Activated CD4-positive, alpha-beta T cell treated with anti-CD3 and anti-CD28 coated beads, Interleukin-10, Interleukin-2, amounts not matched to agents 100 ng/mL and 50 ng/mL, durations not matched to agents 16 hours and 8 hours (primary cell): ENCODE measurements around the gene NEU2.
"Not testable (repeated sequence)": the region's sequence is repeated elsewhere in the genome, so short reads cannot be mapped to it uniquely, and the experiment has no call there.

Source experiments
- DNase-seq: peaks from one replicate; pipeline ENCODE4 v3.0.0-alpha.2; 2020

The NEU2 gene

DNA sequence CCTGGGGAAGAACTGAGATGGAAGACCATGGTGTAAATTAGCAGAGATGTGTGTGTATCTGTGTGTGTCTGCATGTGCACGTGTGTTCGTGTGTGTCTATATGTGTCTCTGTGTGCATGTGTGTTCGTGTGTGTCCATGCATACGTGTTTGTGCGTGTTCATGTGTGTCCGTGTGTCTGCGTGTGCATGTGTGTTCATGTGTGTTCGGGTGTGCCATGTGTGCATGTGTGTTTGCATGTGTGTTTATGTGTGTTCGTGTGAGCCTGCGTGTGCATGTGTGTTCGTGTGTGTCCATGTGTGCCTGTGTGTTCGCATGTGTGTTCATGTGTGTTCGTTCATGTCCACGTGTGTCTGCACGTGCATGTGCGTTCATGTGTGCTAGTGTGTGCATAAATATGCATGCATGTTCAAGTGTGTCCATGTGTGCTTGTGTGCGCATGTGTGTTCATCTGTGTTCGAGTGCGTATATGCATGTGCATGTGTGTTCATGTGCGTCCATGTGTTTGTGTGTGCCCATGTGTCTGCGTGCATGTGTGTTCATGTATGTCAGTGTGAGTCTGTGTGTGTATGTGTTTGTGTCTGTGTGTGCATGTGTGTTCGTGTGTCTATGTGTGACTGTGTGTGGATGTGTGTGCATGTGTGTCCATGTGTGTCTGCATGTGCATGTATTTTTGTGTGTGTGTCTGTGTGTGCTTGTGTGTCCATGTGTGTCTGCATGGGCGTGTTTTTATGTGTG, 3.1 kb downstream of the NEU2 start:
- DNase-seq, result no peak

GRCh38 chr2:233036162-233036838, 3.8 kb downstream of the NEU2 start:
- DNase-seq, result no peak

DNA sequence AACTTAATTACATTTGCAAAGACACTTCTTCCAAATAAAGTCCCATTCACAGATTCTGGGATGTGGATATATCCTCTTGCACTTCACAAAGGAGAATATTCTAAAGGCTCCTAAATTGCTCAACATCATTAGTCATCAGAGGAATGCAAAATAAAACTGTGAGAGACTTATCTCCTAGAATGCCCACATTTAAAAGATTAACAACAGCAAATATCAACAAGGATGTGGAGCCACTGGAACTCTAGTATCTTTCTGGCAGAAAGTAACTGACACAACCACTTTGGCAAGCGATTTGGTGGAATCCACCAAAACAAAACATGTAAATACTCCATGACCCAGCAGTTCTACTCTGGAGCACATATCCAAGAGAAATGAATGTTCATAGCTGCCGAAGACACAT, 4.6 kb downstream of the NEU2 start:
- no peak for DNase-seq

DNA sequence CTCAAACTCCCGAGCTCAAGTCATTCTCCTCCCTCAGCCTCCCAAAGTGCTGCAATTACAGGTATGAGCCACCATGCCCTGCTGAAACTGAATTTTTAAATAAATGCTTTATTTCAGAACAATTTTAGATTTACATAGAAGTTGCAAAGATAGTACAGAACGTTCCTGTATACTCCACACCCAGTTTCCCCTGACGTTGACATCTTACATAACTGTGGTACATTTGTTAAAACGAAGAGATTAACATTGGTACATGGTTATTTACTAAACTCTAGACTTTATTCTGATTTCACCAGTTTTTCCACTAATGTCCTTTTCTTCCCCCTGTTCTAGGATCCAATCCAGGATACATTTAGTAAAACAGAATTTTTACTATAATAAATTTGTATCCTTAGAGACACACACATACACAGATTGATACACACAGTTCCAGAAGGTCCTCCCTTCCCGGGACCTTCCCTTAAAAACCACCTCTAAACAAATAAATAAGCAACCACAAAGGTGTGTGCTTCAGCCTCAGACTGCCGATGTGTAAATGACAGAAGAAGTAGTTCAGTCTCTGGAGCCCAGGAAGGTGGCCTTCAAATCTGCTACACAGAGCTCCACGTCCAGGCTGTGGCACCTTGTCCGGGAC, 6.9 kb downstream of the NEU2 start:
- no peak for DNase-seq

DNA sequence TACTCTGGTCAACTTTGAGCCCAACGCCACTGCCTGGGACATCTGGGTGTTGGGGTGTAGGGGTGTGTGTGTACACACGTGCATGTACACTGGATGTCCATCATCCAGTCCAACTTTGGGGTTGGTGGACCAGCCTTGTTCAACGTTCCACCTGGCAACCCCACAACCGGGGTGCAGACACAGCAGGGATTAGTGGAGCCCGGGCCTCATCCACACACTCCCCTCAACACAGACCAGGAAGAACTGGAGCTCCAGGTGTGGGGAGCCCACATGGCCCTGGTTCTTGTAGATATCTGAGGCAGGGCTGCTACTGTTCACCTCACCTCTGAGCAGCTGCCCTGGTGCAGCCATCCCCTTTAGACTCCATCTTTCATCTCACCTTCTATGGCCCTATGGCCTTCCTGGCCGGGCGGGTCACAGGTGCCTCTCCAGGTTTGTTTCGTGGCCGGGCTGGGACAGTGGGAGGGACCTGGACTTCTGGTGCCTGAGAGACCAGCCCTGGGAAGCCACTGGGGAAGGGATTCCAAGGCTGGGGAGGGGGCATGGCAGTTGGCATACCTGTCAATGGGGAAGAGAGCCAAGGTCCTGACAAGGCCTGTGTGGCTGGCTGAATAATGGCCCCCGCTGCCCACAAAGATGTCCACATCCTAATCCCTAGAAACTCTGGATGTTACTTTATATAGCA, 7.5 kb downstream of the NEU2 start:
- DNase-seq, result no peak

DNA sequence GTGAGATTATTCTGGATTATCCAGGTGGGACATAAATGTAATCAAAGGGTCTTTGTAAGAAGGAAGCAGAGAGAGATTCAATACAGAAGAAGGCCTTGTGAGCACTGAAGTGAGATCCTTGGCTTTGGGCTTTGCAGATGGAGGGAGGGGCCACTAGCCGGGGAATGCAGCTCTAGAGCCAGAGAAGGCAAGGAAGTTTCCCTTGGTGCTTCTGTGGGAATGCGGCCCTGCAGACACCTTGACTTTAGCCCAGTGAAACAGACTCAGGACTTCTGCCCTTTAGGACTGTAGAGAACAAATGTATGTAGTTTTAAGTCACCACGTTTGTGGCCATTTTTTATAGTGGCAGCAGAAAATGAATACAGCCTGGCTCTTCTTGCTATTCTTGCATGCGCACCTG, 8.1 kb downstream of the NEU2 start:
- no peak for DNase-seq

DNA sequence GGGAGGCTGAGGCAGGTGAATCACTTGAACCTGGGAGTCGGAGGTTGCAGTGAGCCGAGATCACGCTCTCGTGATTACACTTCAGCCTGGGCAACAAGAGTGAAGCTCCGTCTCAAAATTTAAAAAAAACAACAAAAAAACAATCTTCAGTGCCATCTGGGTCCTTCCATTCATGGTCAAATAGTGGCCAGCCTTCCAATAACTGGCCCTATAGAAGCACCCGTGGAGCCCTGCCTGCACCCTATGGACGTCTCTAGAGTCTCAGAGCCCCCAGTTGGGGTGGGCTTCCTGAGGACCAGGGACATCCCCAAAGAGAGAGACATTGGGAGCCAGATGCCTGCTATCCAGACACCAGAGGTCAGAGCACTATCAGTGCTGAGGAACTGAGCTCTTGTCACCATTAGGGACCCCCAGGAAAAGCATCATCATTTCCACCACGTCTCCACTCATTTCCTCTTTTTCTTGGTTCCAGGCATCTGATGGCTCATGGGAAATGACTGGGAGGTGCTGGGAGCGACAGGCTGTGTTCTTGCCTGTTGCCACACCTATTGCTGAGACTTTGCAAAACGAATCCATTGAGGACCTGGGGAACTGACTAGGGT, 9.4 kb downstream of the NEU2 start:
- no peak for DNase-seq

GRCh38 chr2:233042549-233042948, 10.1 kb downstream of the NEU2 start:
- DNase-seq, result no peak

DNA sequence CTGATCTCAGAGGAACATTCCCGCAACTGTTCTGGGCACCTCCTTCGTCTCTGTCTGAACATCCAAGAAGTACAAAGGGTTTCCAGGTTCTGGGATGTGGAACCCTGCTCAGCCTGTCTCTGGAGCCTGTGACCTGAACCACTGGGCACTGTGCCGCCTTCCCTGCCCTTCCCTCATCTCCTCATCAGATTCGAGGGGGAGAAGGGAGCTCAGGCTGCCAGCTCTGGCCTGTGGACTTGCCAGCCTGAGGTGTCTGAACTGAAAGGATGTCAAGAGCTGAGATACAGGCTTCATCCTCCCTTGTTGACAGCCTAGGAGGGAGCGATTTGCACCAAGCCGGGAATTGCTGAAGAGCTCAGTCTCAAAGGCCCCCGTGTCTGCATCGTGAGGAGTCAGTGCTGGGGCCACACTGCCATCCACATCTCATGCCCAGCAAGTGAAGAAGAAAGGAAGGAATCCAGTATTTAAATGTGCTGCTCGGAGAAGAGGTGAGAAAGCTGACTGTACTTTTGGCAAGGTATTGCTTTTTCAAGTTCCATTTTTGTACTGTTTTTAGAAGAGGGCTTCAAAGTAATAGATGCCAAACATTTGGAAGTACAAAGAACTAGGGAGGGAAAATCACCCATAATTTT, 12.6 kb downstream of the NEU2 start:
- DNase-seq, result no peak

DNA sequence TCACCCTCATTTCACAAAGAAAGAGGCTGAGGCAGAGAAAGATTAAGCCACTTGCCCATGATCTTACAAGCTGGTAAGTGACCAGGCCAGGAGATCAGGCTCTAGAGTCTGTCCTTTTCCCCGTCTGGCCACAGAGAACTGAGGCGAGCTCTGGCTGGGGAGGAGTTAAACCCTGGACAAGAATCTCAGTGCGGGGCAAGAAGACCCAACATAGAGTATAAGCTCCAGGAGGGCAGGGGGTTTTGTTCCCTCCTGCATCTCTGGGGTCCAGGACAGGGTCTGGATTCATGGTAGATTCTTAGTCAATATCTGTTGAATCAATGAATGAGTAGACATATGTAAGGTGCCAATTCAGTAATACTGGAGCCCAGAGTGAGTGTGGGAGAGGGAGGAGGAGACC, 14.7 kb downstream of the NEU2 start:
- DNase-seq, result no peak

- no peak for DNase-seq
These were observed 15.2 kb downstream of the NEU2 start for GRCh38 chr2:233047667-233048066.

- no peak for DNase-seq
These were observed 16.2 kb downstream of the NEU2 start for GRCh38 chr2:233048569-233049193.

- DNase-seq, result no peak
These were observed 16.8 kb downstream of the NEU2 start for GRCh38 chr2:233049194-233049761.

- DNase-seq, result no peak
These were observed 19.0 kb downstream of the NEU2 start for GRCh38 chr2:233051241-233052149.

DNA sequence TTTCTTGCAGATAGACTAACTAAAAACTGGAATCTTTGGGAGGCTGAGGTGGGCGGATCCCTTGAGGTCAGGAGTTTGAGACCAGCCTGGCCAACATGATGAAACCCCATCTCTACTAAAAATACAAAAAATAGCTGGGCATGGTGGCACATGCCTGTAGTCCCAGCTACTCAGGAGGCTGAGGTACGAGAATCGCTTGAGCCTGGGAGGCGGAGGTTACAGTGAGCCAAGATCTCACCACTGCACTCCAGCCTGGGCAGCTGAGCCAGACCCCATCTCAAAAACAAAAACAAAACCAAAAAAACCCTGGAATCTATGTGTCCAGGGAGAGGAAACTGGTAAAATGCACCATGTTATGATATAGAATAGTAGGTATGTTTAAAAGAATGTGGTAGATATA, 20.0 kb downstream of the NEU2 start:
- DNase-seq, result not testable (repeated sequence)

GRCh38 chr2:233053928-233054784, 21.7 kb downstream of the NEU2 start:
- DNase-seq, result peak; percentile 72

DNA sequence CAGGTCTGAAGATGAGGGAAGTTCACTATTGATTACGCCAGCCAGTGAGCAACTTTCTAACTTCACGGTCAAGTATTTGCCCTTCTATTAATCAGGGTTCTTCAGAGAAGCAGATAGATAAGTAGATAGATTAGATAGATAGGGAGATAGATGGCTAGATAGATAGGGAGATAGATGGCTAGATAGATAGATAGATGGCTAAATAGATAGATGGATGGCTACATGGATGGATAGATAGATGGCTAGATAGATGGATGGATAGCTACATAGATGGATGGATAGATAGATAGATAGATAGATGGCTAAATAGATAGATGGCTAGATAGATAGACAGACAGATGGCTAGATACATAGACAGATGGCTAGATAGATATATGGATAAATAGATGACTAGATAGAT, 22.9 kb downstream of the NEU2 start:
- DNase-seq, result no peak

GRCh38 chr2:233056961-233057605, 24.6 kb downstream of the NEU2 start:
- DNase-seq, result no peak
